Measurements from ENCODE around the gene NTF4.

DNA sequence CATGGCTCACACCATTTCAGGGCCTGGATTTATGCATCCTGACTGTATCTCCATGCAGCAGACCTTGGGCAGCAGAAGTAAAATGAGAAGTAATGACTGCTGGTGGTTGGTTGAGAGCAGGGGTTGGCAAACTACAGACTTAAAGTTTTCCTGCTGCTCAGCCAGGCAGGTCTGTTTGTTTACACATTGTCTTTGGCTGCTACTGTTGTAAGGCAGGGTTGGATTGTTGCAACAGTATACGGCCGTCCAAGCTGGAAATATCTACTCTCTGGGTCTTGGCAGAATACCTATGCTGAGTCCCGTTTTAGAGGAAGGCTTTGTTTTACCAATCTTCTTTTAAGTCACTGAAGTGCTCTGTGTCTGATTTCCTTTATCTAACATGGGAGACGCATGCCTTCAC is 34.2 kb upstream of the NTF4 start:
- TF ChIP-seq, protein P1, sequence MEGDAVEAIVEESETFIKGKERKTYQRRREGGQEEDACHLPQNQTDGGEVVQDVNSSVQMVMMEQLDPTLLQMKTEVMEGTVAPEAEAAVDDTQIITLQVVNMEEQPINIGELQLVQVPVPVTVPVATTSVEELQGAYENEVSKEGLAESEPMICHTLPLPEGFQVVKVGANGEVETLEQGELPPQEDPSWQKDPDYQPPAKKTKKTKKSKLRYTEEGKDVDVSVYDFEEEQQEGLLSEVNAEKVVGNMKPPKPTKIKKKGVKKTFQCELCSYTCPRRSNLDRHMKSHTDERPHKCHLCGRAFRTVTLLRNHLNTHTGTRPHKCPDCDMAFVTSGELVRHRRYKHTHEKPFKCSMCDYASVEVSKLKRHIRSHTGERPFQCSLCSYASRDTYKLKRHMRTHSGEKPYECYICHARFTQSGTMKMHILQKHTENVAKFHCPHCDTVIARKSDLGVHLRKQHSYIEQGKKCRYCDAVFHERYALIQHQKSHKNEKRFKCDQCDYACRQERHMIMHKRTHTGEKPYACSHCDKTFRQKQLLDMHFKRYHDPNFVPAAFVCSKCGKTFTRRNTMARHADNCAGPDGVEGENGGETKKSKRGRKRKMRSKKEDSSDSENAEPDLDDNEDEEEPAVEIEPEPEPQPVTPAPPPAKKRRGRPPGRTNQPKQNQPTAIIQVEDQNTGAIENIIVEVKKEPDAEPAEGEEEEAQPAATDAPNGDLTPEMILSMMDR (IDR thresholded peaks at IDR 0.05): no peak
- no peak for TF ChIP-seq EZH2 (IDR thresholded peaks at IDR 0.05; ENCODE audit: borderline replicate concordance, insufficient read depth, low read depth, low read length, poor library complexity, severe bottlenecking)

All from B cell (primary cell).